Epithelial cell of esophagus (primary cell): ENCODE measurements around the gene FAM221B.

ENCODE experiments used
- DNase-seq: peaks from one replicate; pipeline ENCODE4 v3.0.0; 2010; ENCODE audit warnings: low read depth
- H3K4me3 ChIP-seq: 2 replicates; pipeline ENCODE4 v1.5.1; 2011; ENCODE audit warnings: mild to moderate bottlenecking, low read length, control low read depth
- CTCF ChIP-seq: IDR thresholded peaks from 2 replicates; pipeline ENCODE4 v1.5.1; 2011; ENCODE audit warnings: low read depth, mild to moderate bottlenecking, low read length, control low read depth, inconsistent platforms; ENCODE audit not compliant: insufficient read depth; ENCODE audit errors: missing control alignments

Gene FAM221B

GRCh38 chr9:35845824-35846771 is 17.6 kb upstream of the FAM221B start:
- DNase-seq: no peak
- TF ChIP-seq CTCF: no peak
- H3K4me3 ChIP-seq: no peak overlapping the region

GRCh38 chr9:35844628-35845270 is 16.2 kb upstream of the FAM221B start:
- no peak for TF ChIP-seq CTCF
- DNase-seq: peak; percentile 90

GRCh38 chr9:35842795-35843194 is 14.3 kb upstream of the FAM221B start:
- no peak for DNase-seq
- H3K4me3 ChIP-seq: no peak overlapping the region
- no peak for TF ChIP-seq CTCF

More at GRCh38 chr9:35844628-35845270, 16.2 kb upstream of the FAM221B start:
- H3K4me3 ChIP-seq: no peak overlapping the region

GRCh38 chr9:35842020-35842745 is 13.7 kb upstream of the FAM221B start:
- TF ChIP-seq CTCF: no peak
- DNase-seq: no peak
- H3K4me3 ChIP-seq: no peak overlapping the region

GRCh38 chr9:35841645-35841900 is 13.0 kb upstream of the FAM221B start:
- TF ChIP-seq CTCF: no peak
- no peak for DNase-seq
- H3K4me3 ChIP-seq: no peak overlapping the region

- no peak overlapping the region for H3K4me3 ChIP-seq
- no peak for DNase-seq
- TF ChIP-seq CTCF: no peak
These were observed 12.5 kb upstream of the FAM221B start for GRCh38 chr9:35840881-35841644.
